Adrenal gland (tissue), 5 donors: ENCODE data around the gene PAQR5.

ENCODE experiments used
- CTCF ChIP-seq, 6 experiments: fragments of 450-650 bp in 4 of 6; fragments of 200-600 bp in 2 of 6; sonication (generic) in 1 of 6; IDR thresholded peaks; 1 replicate in 5 of 6; 2 replicates in 1 of 6; pipeline versions ENCODE4 v1.5.1 to v1.8.0; 2016 to 2021; ENCODE audit warnings: antibody characterized with exemption in 6 of 6, mild to moderate bottlenecking in 2 of 6, moderate library complexity in 1 of 6
- POLR2A ChIP-seq, 2 donors: fragments of 450-650 bp; IDR thresholded peaks; one replicate each; pipeline ENCODE4 v1.6.1; 2017; ENCODE audit warnings: antibody characterized with exemption in 2 of 2, mild to moderate bottlenecking in 2 of 2, moderate library complexity in 1 of 2
- donor health status: DM: no; HTN: no; CAD: no.

- no peak for TF ChIP-seq POLR2A (IDR thresholded peaks at IDR 0.05)
- no peak for TF ChIP-seq CTCF (IDR thresholded peaks at IDR 0.05)
Measured at GRCh38 chr15:69450968-69451695, 152.4 kb downstream of the PAQR5 start.
